ENCODE results near the gene IFT52.

DNA sequence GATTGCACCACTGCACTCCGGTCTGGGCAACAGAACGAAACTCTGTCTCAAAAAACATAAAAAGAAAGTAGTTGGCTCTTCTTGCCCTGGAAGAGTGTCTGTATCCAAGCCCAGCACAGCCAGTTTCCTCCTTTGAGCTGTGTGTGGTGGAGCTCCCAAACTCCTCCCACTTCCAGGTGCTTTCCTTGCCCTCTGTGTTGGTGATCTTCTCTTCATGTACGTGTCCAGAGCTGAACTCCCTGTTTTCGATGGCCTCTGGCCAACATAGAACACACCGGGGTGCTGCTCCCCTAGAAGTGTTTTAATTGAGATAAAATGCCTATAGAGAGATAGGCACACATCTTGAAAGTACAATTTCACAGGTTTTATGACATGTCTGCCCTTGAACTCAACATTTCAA is 48.6 kb upstream of the IFT52 start:
- TF ChIP-seq EZH2 (IDR thresholded peaks at IDR 0.05) (no peak), POLR2AphosphoS5 (IDR thresholded peaks at IDR 0.05; ENCODE audit: borderline replicate concordance, low read depth, low read length) (no peak), FOXP2 (optimal IDR thresholded peaks at IDR 0.05; ENCODE audit: control extremely low read depth, extremely low read length, insufficient read depth) (no peak)

Measured in SK-N-MC (cell line).